ENCODE data around the gene MTMR6.

GRCh38 chr13:25207291-25207810 lies 79.9 kb downstream of the MTMR6 start:
- TF ChIP-seq EZH2 (IDR thresholded peaks at IDR 0.05) (no peak), POLR2AphosphoS5 (IDR thresholded peaks at IDR 0.05; ENCODE audit: borderline replicate concordance, low read depth, low read length) (no peak), FOXP2 (optimal IDR thresholded peaks at IDR 0.05; ENCODE audit: control extremely low read depth, extremely low read length, insufficient read depth) (no peak)

Data from SK-N-MC (cell line).